Measurements from ENCODE around the gene TNFRSF18.

DNA sequence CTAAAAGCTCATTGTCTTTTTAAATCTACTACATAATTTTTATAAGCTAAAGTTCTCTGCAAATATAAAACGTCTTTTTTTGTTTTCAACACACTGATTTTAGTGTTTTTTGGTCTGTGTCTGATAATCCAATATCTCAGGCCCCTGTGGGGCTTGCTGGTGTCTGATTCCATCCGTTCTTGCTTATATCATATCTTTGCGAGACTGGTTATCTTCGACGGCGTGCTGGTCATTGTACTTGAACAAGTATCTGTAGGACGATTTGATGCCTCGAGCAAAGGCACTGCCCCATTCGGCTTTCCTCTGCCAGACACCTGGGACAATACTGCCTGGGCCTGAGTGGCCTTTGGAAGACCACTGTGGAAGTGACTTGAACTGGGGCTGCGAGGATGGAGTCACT is 51.1 kb downstream of the TNFRSF18 start:
- TF ChIP-seq EZH2 (IDR thresholded peaks at IDR 0.05; ENCODE audit: borderline replicate concordance, low read depth, low read length, severe bottlenecking) = no peak
- TF ChIP-seq, protein P1, sequence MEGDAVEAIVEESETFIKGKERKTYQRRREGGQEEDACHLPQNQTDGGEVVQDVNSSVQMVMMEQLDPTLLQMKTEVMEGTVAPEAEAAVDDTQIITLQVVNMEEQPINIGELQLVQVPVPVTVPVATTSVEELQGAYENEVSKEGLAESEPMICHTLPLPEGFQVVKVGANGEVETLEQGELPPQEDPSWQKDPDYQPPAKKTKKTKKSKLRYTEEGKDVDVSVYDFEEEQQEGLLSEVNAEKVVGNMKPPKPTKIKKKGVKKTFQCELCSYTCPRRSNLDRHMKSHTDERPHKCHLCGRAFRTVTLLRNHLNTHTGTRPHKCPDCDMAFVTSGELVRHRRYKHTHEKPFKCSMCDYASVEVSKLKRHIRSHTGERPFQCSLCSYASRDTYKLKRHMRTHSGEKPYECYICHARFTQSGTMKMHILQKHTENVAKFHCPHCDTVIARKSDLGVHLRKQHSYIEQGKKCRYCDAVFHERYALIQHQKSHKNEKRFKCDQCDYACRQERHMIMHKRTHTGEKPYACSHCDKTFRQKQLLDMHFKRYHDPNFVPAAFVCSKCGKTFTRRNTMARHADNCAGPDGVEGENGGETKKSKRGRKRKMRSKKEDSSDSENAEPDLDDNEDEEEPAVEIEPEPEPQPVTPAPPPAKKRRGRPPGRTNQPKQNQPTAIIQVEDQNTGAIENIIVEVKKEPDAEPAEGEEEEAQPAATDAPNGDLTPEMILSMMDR (IDR thresholded peaks at IDR 0.05; ENCODE audit: borderline replicate concordance, extremely low read depth, low read length, poor library complexity, severe bottlenecking) = no peak
